ENCODE data around the gene SLCO2B1. TPM values are rescaled to one million over a fixed set of nuclear protein-coding genes. Genes with fewer than 3 reads are reported as not detected.

The SLCO2B1 gene
- total RNA-seq, 1 experiment from 2014 or later = 0.57 TPM

- TF ChIP-seq NFATC4 (CRISPR knock-in tag; IDR thresholded peaks at IDR 0.05) (no peak), FOXJ3 (CRISPR knock-in tag; IDR thresholded peaks at IDR 0.05; ENCODE audit: borderline replicate concordance) (no peak), CREM (CRISPR knock-in tag; IDR thresholded peaks at IDR 0.05) (peak; percentile 77), ZNF425 (CRISPR knock-in tag; conservative IDR thresholded peaks at IDR 0.05) (no peak), ZNF121 (CRISPR knock-in tag; IDR thresholded peaks at IDR 0.05) (no peak), TEAD1 (CRISPR knock-in tag; IDR thresholded peaks at IDR 0.05) (peak; percentile 73; the same call in 1 of the 2 replicates), ZNF263 (CRISPR knock-in tag; IDR thresholded peaks at IDR 0.05; ENCODE audit: low read depth) (0 out of 2 replicates have a peak, but pooled peaks have one; percentile 34), CBFB (CRISPR knock-in tag; IDR thresholded peaks at IDR 0.05; ENCODE audit: low read depth) (0 out of 2 replicates have a peak, but pooled peaks have one; percentile 85), ZNF512 (CRISPR knock-in tag; IDR thresholded peaks at IDR 0.05; ENCODE audit: borderline replicate concordance) (no peak), ZNF423 (CRISPR knock-in tag; IDR thresholded peaks at IDR 0.05) (peak; percentile 64), MXD4 (CRISPR knock-in tag; IDR thresholded peaks at IDR 0.05; ENCODE audit: borderline replicate concordance) (no peak), KAT7 (CRISPR knock-in tag; IDR thresholded peaks at IDR 0.05; ENCODE audit: borderline replicate concordance) (peak; percentile 83; the same call in 1 of the 2 replicates), ELF4 (CRISPR knock-in tag; IDR thresholded peaks at IDR 0.05; ENCODE audit: low read depth) (no peak), ZNF232 (CRISPR knock-in tag; IDR thresholded peaks at IDR 0.05) (peak; percentile 47; the same call in 1 of the 2 replicates), PRRX2 (CRISPR knock-in tag; IDR thresholded peaks at IDR 0.05) (no peak), ZNF671 (CRISPR knock-in tag; IDR thresholded peaks at IDR 0.05) (no peak), STAT6 (CRISPR knock-in tag; conservative IDR thresholded peaks at IDR 0.05; ENCODE audit: low read depth) (0 out of 2 replicates have a peak, but pooled peaks have one; percentile 17), ZNF317 (CRISPR knock-in tag; IDR thresholded peaks at IDR 0.05; ENCODE audit: borderline replicate concordance, low read depth) (no peak)
- TF ChIP-seq, protein P1, sequence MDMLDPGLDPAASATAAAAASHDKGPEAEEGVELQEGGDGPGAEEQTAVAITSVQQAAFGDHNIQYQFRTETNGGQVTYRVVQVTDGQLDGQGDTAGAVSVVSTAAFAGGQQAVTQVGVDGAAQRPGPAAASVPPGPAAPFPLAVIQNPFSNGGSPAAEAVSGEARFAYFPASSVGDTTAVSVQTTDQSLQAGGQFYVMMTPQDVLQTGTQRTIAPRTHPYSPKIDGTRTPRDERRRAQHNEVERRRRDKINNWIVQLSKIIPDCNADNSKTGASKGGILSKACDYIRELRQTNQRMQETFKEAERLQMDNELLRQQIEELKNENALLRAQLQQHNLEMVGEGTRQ (CRISPR knock-in tag; IDR thresholded peaks at IDR 0.05) = peak; percentile 47; the same call in 1 of the 2 replicates
- TF ChIP-seq, protein P2, sequence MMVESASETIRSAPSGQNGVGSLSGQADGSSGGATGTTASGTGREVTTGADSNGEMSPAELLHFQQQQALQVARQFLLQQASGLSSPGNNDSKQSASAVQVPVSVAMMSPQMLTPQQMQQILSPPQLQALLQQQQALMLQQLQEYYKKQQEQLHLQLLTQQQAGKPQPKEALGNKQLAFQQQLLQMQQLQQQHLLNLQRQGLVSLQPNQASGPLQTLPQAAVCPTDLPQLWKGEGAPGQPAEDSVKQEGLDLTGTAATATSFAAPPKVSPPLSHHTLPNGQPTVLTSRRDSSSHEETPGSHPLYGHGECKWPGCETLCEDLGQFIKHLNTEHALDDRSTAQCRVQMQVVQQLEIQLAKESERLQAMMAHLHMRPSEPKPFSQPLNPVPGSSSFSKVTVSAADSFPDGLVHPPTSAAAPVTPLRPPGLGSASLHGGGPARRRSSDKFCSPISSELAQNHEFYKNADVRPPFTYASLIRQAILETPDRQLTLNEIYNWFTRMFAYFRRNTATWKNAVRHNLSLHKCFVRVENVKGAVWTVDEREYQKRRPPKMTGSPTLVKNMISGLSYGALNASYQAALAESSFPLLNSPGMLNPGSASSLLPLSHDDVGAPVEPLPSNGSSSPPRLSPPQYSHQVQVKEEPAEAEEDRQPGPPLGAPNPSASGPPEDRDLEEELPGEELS (CRISPR knock-in tag; IDR thresholded peaks at IDR 0.05) = peak; percentile 98
- TF ChIP-seq, protein P3, sequence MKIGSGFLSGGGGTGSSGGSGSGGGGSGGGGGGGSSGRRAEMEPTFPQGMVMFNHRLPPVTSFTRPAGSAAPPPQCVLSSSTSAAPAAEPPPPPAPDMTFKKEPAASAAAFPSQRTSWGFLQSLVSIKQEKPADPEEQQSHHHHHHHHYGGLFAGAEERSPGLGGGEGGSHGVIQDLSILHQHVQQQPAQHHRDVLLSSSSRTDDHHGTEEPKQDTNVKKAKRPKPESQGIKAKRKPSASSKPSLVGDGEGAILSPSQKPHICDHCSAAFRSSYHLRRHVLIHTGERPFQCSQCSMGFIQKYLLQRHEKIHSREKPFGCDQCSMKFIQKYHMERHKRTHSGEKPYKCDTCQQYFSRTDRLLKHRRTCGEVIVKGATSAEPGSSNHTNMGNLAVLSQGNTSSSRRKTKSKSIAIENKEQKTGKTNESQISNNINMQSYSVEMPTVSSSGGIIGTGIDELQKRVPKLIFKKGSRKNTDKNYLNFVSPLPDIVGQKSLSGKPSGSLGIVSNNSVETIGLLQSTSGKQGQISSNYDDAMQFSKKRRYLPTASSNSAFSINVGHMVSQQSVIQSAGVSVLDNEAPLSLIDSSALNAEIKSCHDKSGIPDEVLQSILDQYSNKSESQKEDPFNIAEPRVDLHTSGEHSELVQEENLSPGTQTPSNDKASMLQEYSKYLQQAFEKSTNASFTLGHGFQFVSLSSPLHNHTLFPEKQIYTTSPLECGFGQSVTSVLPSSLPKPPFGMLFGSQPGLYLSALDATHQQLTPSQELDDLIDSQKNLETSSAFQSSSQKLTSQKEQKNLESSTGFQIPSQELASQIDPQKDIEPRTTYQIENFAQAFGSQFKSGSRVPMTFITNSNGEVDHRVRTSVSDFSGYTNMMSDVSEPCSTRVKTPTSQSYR (CRISPR knock-in tag; IDR thresholded peaks at IDR 0.05) = no peak
- TF ChIP-seq, protein P4, sequence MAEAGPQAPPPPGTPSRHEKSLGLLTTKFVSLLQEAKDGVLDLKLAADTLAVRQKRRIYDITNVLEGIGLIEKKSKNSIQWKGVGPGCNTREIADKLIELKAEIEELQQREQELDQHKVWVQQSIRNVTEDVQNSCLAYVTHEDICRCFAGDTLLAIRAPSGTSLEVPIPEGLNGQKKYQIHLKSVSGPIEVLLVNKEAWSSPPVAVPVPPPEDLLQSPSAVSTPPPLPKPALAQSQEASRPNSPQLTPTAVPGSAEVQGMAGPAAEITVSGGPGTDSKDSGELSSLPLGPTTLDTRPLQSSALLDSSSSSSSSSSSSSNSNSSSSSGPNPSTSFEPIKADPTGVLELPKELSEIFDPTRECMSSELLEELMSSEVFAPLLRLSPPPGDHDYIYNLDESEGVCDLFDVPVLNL (CRISPR knock-in tag; IDR thresholded peaks at IDR 0.05; ENCODE audit: borderline replicate concordance, low read depth) = no peak
Measured at GRCh38 chr11:75241036-75241905, 90.4 kb downstream of the SLCO2B1 start (continued).
